SK-N-SH (cell line): ENCODE data around the gene PSMB10. TPM values are rescaled to one million over a fixed set of nuclear protein-coding genes. Genes with fewer than 3 reads are reported as not detected.

Source experiments
- CTCF ChIA-PET: fragments of 300-600, 350-600 bp; formaldehyde crosslinking; extraction: SDS; loops from one replicate; lab custom pipeline; 2021; lab: Yijun Ruan, JAX
- POLR2A ChIA-PET: fragments of 350-600 bp; sonication (Branson Sonifier 250); formaldehyde crosslinking; extraction: SDS; loops from one replicate; lab custom pipeline; 2020; ENCODE audit warnings: antibody characterized with exemption, inconsistent platforms; lab: Yijun Ruan, JAX
- DNase-seq: peaks from one replicate; pipeline ENCODE4 v3.0.0; 2012
- H2AFZ ChIP-seq: fragments of 200-600 bp; sonication (generic); 2 replicates; pipeline ENCODE4 v1.8.1; 2016; ENCODE audit warnings: antibody characterized with exemption, mild to moderate bottlenecking, low read depth
- H3F3A ChIP-seq: fragments of 200-600 bp; sonication (generic); replicated peaks from 2 replicates; pipeline ENCODE3; 2016; ENCODE audit warnings: antibody characterized with exemption, mild to moderate bottlenecking; ENCODE audit not compliant: insufficient read depth
- H3K27ac ChIP-seq, 2 experiments: fragments of 200-500 bp in 1 of 2; fragments of 200-600 bp in 1 of 2; sonication (Bioruptor generic) in 1 of 2; sonication (generic), shearing (Covaris generic) in 1 of 2; 2 replicates each; pipeline versions ENCODE4 v1.5.1 to v1.6.1; 2014 to 2016; ENCODE audit warnings: low read depth in 2 of 2, inconsistent platforms in 1 of 2, low read length in 1 of 2, mild to moderate bottlenecking in 1 of 2, mixed read lengths in 1 of 2
- H3K27me3 ChIP-seq: fragments of 200-600 bp; sonication (generic), shearing (Covaris generic); 2 replicates; pipeline ENCODE4 v1.6.1; 2016; ENCODE audit warnings: mixed run types; ENCODE audit not compliant: insufficient read depth
- H3K36me3 ChIP-seq, 2 experiments: fragments of 200-500 bp in 1 of 2; fragments of 200-600 bp in 1 of 2; sonication (Bioruptor generic) in 1 of 2; sonication (generic) in 1 of 2; replicated peaks in 1 of 2; 2 replicates each; pipeline versions ENCODE3 to v1.5.1; 2014 to 2016; ENCODE audit warnings: low read length in 1 of 2, mild to moderate bottlenecking in 1 of 2; ENCODE audit not compliant: insufficient read depth in 2 of 2, control insufficient read depth in 1 of 2
- H3K4me1 ChIP-seq, 2 experiments: fragments of 200-500 bp in 1 of 2; fragments of 200-600 bp in 1 of 2; sonication (Bioruptor generic) in 1 of 2; sonication (generic), shearing (Covaris generic) in 1 of 2; 2 replicates each; pipeline versions ENCODE4 v1.5.1 to v1.6.1; 2014 to 2016; ENCODE audit warnings: low read depth in 1 of 2, low read length in 1 of 2, mixed run types in 1 of 2; ENCODE audit not compliant: insufficient read depth in 2 of 2, control insufficient read depth in 1 of 2
- H3K4me2 ChIP-seq: fragments of 200-600 bp; sonication (generic), shearing (Covaris generic); 2 replicates; pipeline ENCODE4 v1.6.1; 2017; ENCODE audit warnings: mixed run types
- H3K4me3 ChIP-seq, 2 experiments: fragments of 200-500 bp in 1 of 2; fragments of 200-600 bp in 1 of 2; sonication (Bioruptor generic) in 1 of 2; sonication (generic), shearing (Covaris generic) in 1 of 2; 2 replicates each; pipeline versions ENCODE4 v1.5.1 to v1.8.1; 2014 to 2016; ENCODE audit warnings: low read depth in 2 of 2, inconsistent platforms in 1 of 2, low read length in 1 of 2, mild to moderate bottlenecking in 1 of 2, mixed read lengths in 1 of 2, moderate library complexity in 1 of 2
- H3K79me2 ChIP-seq: fragments of 200-600 bp; sonication (generic); 2 replicates; pipeline ENCODE4 v1.8.1; 2017; ENCODE audit warnings: mild to moderate bottlenecking; ENCODE audit not compliant: insufficient read depth
- H3K9ac ChIP-seq: fragments of 200-600 bp; sonication (generic); 2 replicates; pipeline ENCODE4 v1.6.1; 2017; ENCODE audit warnings: mixed run types
- H3K9me2 ChIP-seq: fragments of 200-600 bp; sonication (generic); 2 replicates; pipeline ENCODE4 v1.6.1; 2017; ENCODE audit warnings: mixed run types
- H3K9me3 ChIP-seq: fragments of 200-600 bp; sonication (generic); 2 replicates; pipeline ENCODE4 v1.6.1; 2017; ENCODE audit warnings: mixed run types, mild to moderate bottlenecking, moderate library complexity
- H4K20me1 ChIP-seq: fragments of 200-600 bp; sonication (generic); 2 replicates; pipeline ENCODE4 v1.6.1; 2017; ENCODE audit warnings: mild to moderate bottlenecking, mixed run types; ENCODE audit not compliant: insufficient read depth
- EP300 ChIP-seq, 2 experiments: IDR thresholded peaks; 2 replicates each; pipeline versions ENCODE4 v1.4.0 to v1.6.1; 2012; ENCODE audit warnings: borderline replicate concordance in 1 of 2, low read depth in 1 of 2, low read length in 1 of 2
- EZH2phosphoT487 ChIP-seq: fragments of 200-600 bp; sonication (generic); IDR thresholded peaks from 2 replicates; pipeline ENCODE4 v1.6.1; 2017; ENCODE audit warnings: low read depth, mixed run types, mild to moderate bottlenecking, antibody characterized with exemption, moderate library complexity, borderline replicate concordance
- FOSL2 ChIP-seq: IDR thresholded peaks from 2 replicates; pipeline ENCODE4 v1.4.0; 2012; ENCODE audit warnings: low read depth, mild to moderate bottlenecking, moderate library complexity, borderline replicate concordance
- MEF2A ChIP-seq: IDR thresholded peaks from 2 replicates; pipeline ENCODE4 v1.4.0; 2012; ENCODE audit warnings: low read depth, borderline replicate concordance
- NFIC ChIP-seq: IDR thresholded peaks from 2 replicates; pipeline ENCODE4 v1.4.0; 2012; ENCODE audit warnings: borderline replicate concordance
- NRF1 ChIP-seq: IDR thresholded peaks from 2 replicates; pipeline ENCODE4 v1.6.1; 2012; ENCODE audit warnings: low read depth, mild to moderate bottlenecking, low read length
- POLR2AphosphoS5 ChIP-seq: IDR thresholded peaks from 2 replicates; pipeline ENCODE4 v1.6.1; 2012; ENCODE audit warnings: low read depth, low read length
- RCOR1 ChIP-seq: fragments of 150-350 bp; IDR thresholded peaks from 2 replicates; pipeline ENCODE4 v1.6.1; 2017; ENCODE audit warnings: antibody characterized with exemption, low read length
- REST ChIP-seq: IDR thresholded peaks from 2 replicates; pipeline ENCODE4 v1.6.1; 2012; ENCODE audit warnings: mild to moderate bottlenecking, low read depth, low read length, moderate library complexity
- RXRA ChIP-seq: IDR thresholded peaks from 2 replicates; pipeline ENCODE4 v1.4.0; 2012; ENCODE audit warnings: low read depth, mild to moderate bottlenecking, borderline replicate concordance
- SIN3A ChIP-seq: IDR thresholded peaks from 2 replicates; pipeline ENCODE4 v1.6.1; 2012; ENCODE audit warnings: low read depth, mild to moderate bottlenecking, low read length, moderate library complexity, borderline replicate concordance
- TEAD4 ChIP-seq: IDR thresholded peaks from 2 replicates; pipeline ENCODE4 v1.4.0; 2012; ENCODE audit warnings: mild to moderate bottlenecking, borderline replicate concordance; ENCODE audit not compliant: insufficient read depth
- USF2 ChIP-seq: fragments of 150-350 bp; IDR thresholded peaks from 2 replicates; pipeline ENCODE4 v1.6.1; 2017; ENCODE audit warnings: antibody characterized with exemption, low read length, low read depth, borderline replicate concordance
- WGBS: methylation state at CpG from one replicate; pipeline ENCODE4 v1.1.6; 2017; ENCODE audit warnings: low lambda C conversion rate; 5-methylcytosine and 5-hydroxymethylcytosine counted together
- polyA plus RNA-seq, 3 experiments: library from polyadenylated mRNA; depleted of rRNA; stranded (reverse); fragments of >200 nt; gene quantifications; 2 replicates each; pipeline ENCODE4 v1.2.3, GENCODE V29; 2012

Gene PSMB10
- polyA plus RNA-seq, 1 of the 3 experiments (the other 2 are of a cell fraction), result 57.8 TPM

DNA sequence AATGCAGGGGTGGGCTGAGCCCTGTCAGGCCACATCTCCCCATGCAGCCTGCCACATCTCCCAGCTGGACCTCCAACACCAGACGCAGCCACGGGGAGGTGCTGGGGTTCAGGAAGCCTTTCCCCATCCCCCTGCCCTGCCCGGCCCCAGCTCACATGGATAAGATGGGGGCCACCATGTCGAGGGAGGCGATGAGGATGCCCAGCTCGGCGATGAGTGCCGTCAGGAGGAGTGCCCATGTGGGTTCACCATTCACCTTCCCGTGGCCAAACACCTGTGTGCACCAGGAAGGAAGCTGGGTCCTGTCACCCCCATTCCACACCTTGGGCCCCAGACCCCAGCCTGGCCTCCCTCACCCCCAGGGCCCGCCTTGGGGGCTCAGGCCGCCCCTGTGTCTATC, 13.0 kb upstream of the PSMB10 start:
- H3F3A ChIP-seq, result peaks cover 7% of the 10 kb centered on the region
- no peak overlapping the region for H2AFZ ChIP-seq
- no peaks in the 10 kb centered on the region for H3K9me3 ChIP-seq
- ChIA-PET CTCF (interaction anchor here (0.6 to 2.5 kb wide), 5 partner anchors 8 to 854 kb away, joined by 3 to 9 read pairs (median 3); partner anchors contain the start of gene PSKH1), POLR2A (interaction anchor here (1.1 kb wide), 1 partner anchor 9 kb away, joined by 4 read pairs; no protein-coding TSS in a partner anchor)
- DNase-seq, result no peak
- H4K20me1 ChIP-seq, result no peaks in the 10 kb centered on the region
- H3K4me3 ChIP-seq, result no peak overlapping the region
- no peaks in the 10 kb centered on the region for H3K9me2 ChIP-seq
- H3K9ac ChIP-seq, result no peak overlapping the region
- no peak overlapping the region for H3K4me2 ChIP-seq
- no peak for TF ChIP-seq POLR2AphosphoS5
- TF ChIP-seq FOSL2, result no peak
- no peak for TF ChIP-seq MEF2A
- no peak for TF ChIP-seq EP300 (IDR thresholded peaks at IDR 0.05; ENCODE audit: borderline replicate concordance in 1 of 2, low read depth in 1 of 2, low read length in 1 of 2)
- no peak for TF ChIP-seq NRF1
- no peak for TF ChIP-seq NFIC
- TF ChIP-seq TEAD4, result no peak
- no peak for TF ChIP-seq USF2
- no peak for TF ChIP-seq REST
- no peak for TF ChIP-seq RXRA
- TF ChIP-seq SIN3A, result no peak
- TF ChIP-seq EZH2phosphoT487, result no peak
- TF ChIP-seq RCOR1, result no peak
- peaks cover 0 to 8% of the 10 kb centered on the region in 2 experiments; a peak in 1 of 4 replicates for H3K4me1 ChIP-seq
- H3K36me3 ChIP-seq, result peaks cover 5 to 78% of the 10 kb centered on the region in 2 experiments
- no peak overlapping the region for H3K27ac ChIP-seq
- peaks cover 10% of the 10 kb centered on the region; the same call in 1 of the 2 replicates for H3K79me2 ChIP-seq
- no peaks in the 10 kb centered on the region for H3K27me3 ChIP-seq
- WGBS, result no CpG with 5 or more reads among the region's 11 CpGs
